Measurements from ENCODE around the gene ACP1.

Gene ACP1

DNA sequence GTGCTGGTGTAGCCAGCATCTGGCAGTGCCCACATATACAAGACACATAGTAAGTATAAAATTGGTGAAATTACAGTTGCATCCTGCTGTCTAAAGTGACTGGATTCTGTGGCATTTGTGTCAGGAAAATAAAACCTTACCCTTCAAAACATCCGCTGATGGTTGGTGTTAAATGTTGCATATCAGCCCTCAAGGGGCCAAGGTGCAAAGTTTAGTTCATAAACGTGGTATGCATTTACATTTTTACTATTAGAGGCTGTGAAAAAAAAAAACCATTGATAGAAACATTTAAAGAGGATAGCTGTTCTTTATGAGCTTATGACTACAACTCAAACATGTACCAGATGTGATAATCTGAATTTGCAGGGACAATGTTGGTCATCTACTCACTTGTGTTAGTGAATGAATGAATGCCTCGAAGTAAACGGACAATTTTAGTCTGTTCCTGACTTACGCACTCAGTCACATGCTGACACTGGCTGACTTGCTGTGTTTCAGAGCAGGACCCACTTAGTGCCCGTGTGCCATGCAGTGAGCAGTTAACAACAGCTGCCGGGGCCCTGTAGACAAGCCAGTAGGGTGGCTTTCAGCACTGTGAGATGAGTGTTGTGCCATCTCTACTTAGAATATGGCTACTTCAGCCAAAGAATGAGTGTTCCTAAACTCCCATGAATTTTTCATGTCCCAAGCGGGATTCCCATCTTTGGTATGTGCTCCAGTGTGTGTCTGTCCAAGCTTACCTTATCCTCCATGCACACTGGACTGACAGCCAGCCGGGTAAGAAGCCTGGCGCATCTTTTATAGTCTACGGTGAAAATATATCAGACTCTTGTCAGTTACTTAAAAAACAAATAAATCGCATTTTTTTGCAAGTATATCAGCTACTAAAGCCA, 17.9 kb downstream of the ACP1 start:
- DNase-seq: no peak

DNA sequence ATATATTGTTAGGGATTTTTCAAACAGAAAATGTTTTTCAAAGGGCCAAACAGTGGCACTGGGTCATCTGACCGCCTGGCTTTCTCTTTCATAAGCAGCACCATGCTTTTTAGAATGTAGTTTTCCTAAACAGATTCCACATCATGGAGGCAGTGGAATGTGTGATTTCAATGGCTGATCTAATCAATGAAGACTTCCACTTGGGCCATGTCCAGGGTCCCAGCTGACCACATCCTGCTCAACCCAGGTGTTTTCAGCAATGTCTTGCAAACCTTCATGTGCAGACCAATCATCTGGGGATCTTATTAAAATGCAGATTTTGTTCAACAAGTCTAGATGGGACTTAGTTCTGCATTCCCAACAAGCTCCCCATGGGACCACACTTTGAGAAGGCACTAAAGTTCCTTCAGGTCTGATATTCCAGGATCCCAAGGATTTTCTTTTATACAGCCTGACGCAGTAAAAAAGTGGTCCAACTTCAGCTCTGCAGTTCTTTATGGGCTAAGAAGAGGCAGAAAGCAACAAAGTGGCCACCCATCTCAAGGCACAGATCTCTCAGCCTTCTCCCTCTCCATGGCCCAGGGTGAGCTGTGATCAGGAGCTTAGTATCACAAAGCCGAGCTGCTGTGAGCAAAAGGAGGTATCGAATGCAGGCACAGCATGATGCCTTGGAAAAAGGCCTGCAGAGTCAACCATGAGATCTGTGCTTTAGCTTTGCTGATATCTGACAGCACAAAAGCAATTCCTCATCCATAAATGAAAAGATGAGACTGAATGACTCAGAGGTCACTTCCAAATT, 19.4 kb downstream of the ACP1 start:
- DNase-seq: no peak

DNA sequence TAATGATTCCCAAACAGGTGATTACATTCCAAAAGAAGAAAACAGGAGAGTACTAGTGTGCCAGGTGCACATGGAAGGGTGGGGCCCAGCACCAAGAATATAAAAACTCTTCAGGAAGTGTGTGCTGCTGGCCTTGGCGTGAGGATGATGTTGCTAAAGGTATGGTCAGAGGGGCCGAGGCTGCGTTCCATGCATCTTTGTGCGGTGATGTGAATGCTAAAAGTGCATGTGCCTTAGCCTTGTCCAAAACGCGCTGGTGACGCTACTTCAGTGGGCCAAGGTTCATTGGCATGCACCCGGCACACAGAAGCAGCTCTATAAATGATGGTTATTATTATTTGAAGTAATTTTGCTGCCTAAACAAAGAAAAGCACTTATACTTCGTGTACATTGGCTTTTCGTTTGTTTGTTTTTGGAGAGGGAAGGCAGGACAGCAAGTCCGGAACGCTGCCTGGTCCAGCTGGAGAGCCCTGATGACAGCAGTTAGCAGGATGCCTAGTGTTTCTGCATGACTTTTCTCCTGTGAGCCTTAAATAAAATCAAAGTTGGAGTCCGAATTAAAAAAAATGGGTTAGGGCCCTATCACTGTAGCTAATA, 20.2 kb downstream of the ACP1 start:
- DNase-seq: no peak

DNA sequence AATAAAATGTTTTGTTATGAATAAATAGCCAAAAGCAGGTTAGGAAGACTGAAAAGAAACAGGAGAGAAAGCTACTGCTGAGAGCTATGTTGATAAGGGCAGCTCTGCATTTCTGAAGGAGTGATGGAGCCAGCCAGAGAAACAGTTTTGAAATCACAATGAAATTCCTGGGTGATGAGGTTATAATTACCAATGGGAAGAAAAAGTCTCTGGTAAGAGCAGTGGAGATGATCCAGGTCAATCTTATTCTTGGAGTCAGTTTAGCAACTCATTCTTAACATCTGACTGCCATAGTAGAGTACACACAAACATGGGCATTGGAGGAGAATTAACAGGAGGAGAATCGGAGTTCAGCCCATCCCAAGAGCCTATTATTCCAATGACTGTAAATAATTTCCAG, 20.8 kb downstream of the ACP1 start:
- no peak for DNase-seq

DNA sequence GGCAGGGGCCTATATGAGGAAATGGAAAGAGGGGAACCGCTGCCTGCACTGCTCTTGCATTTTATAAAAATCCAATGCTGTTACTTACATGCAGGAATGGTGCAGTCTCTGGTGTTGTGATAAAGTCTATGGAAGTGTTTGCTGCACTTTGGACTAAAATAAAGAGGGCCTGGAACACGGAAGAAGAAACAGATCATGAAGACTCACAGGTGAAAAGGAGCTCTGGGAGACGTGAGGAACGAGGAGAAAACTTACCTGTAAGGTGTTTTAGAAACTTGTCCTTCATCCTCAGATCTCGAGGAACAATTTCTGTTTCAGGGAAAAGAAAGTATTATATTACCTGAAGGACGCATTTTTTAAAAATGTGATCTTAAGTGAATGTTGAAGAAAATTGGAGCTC, 21.3 kb downstream of the ACP1 start:
- DNase-seq: no peak

DNA sequence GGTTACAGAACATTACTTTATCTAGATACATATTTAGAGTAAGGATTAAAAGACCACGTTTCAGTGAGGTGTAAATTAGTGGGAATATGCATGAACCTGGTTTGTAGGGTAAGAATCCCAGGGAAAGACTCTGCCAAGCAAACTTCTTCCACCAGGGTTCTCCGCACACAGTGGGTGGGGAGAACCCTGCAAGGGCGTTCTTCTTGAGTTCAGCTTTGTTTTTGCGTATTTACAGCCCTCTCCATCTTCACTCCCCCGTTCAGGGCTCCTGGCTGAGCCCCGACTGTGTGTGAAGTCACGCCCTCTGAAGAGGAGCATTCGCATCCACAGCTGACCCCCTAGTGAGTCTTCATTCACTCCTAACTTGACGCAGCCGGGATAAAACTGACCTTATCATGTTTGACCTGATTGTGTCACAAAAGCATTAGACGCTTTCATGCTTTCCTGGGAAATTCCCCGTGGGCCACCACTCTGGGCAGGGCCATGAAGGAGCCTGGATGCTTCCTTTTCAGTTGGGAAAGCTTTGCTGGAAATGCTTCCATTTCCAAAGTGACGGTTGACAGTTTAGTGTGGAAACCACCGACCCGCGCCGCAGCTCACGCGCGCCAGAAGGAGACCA, 22.1 kb downstream of the ACP1 start:
- no peak for DNase-seq

DNA sequence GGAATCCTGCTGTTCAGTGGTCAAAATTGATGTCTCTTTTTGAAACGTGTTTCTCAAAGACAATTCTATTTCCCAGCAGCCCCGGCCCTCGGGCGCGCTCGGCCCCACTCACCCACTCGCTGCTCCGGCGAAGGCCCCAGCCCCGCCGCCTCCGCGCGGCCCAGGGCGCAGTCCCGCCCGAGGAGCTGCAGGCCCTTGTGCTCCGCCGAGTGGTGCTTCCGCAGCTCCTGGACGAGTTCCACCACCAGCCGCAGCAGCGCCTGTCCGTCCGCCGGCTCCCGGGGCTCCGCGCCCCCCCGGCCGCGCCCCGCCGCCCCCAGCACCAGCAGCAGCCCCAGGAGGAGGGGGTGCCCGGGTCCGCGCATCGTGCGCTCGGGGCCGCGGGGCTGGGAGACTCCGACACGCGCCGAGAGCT, 22.7 kb downstream of the ACP1 start:
- DNase-seq: no peak

DNA sequence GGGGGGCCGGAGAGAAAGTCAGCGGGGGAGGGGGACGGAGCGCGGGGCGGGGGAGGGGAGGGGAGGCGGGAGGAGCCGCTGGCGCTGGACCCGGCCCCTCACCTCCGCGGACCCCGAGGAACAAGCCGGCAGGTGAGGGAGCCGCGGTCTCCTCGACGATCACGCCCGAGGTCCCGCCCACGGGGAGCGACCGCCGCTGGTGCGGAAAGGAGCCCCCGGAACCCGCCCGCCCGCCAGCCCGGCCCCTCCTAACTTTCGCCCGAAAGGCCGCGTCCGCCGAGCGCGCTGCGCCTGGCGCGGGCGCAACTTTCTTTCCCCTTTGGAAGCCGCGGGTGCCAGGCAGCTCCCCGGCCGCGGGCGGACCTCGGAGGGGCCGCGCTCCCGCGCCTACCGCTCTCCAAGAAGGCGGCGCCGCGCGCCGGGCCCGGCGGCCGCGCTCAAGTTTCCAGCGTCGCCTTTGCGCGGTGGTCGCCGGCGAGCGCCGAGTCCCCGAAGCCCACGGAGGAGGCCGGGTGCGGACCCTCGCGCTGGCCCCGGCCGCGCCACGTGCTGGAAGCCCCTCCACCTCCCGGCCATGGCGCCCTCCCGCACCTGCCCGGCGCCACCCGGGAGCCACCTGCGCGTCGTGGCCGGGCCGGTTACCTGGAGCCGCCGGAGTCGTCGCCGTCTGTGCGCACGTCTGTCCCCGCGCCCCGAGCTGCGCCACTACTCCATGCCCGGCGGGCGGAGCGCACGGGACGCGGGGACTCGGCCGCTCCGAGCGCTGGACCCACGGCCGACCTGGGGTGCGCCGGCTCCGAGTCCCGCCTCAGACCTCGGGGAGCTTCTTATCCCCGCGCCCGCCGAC, 23.4 kb downstream of the ACP1 start, which contains the start of gene ALKAL2:
TSS of gene ALKAL2 (minus strand) at position 181 of the 847 bp plus-strand sequence. CDS start 256 bp downstream, outside the sequence.
- DNase-seq: no peak

DNA sequence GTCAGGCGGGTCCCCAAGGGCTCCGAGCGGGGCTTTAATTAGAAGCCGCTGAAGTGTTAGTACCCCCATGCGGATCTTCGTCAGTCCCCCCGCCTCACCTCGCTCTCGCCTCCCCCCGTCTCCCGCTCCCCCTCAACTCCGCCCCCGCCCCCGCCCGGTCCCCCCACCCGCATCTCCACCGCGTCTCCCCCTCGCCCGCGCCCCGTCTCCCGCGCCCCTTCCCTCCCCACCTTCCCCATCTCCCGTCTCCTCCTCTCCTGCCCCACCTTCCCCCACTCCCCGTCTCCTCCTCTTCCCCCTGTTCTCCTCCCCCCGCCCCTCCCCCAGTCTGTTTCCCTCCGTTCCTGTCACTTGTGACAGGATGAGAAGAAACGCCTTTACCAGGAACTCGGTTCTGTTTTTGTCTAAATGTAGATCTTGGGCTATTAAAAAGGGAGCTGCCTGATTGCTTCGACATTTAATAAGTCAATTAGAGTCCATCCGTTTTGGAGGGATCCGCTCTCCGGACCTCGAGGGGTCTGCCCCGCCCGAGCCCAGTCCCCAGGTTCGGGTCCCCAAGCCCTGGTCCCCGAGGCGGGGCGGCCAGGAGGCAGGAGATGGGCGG, 24.1 kb downstream of the ACP1 start:
- DNase-seq: no peak

DNA sequence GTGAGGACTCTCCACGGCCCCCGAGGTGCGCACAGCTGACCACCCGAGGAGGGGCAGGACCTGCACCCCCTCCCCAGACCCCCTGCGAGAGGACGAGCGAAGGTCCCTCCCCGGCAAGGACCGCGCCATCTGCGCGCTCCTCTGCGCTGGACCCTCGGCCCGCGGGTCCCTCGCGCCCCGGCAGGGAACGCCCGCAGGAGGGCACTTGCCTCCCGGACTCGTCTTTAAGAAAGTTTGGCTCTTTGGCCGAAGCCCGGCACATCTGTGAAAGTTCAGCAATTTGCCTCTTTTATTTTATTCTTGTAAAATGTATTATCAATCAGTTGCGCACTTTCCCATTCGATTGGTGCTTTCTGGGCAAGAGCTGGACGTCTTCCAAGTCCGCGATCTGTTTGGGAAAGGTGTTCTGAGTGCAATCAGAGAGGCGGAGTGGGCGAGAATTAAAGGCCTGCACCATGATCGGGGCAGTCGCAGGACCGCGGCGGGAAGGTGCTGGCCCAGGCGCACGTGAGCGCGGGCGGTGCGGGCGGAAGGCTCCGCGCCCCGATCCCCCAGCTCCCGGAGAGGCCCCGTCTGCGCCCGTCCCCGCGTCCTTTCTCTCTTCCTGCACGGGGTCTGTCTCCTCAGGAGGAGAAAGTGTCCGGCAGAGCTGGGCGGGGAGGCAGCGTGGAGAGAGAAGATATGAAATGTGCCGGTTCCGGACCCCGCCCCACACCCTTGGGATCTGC, 24.8 kb downstream of the ACP1 start:
- no peak for DNase-seq

DNA sequence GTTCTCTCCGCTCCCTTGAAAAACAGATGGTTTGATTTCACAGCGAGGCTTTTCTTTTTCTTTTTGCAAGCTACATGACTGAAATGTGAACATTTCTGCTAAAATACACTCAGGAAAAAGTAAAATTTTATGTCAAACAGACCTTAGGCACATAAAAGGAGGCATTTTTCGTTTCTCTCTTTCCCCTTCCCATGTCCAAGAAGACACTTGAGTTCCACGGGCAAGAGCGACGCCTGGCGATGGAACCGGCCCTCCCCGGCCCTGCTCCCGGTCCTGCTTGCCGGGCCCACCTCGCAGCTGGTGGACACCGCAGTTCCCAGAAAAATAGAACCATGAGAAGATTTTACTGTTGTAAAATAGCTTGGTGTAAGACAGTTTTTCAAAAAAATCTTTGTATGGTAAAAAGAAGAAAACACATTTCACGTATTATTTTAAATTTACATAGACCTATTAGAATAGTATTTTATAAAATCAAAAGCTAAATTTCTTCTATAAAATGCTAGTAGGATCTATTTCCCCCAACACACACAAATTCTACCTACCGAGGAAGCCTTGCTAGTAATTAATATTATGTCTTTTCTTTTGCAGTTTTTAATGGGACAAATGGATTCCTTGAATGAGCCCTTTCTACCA, 25.5 kb downstream of the ACP1 start:
- peak; percentile 50 to 51 for DNase-seq

DNA sequence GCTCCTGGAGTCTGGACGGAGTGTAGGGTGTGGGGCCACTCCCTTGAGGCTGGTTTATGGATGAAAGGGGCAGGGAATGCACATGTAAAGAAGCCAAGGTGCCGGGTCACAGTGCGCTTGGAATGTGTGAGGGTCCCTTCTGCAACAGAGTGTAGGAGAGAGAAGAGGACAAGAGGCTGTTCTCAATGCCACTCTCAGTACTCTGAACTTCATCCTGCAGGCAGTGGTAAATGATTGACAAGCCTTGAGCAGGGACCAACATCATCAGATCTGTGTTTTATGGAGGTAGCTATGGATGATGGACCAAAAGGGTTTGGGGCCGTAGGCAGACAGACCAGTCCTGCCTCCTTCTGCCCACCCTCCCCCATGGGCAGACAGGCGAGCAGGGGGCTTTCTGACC, 30.3 kb downstream of the ACP1 start:
- DNase-seq: no peak

DNA sequence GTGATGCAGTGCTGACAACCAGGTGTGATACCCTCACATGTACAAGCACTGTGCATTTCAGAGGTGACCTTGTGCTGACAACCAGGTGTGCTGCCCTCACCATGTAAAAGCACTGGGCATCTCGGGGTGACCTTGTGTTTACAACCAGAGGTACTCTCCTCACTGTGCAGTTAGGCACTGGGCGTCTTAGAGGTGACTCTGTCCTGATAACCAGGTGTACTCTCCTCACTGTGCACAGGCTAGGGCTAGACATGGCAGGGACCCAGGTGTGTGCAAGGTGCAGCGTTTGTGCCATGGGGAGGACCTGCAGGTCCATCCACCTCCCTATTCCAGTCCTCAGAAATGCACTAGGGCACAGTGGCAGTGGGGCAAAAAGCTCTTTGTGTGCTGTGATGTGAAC, 31.6 kb downstream of the ACP1 start:
- DNase-seq: no peak

DNA sequence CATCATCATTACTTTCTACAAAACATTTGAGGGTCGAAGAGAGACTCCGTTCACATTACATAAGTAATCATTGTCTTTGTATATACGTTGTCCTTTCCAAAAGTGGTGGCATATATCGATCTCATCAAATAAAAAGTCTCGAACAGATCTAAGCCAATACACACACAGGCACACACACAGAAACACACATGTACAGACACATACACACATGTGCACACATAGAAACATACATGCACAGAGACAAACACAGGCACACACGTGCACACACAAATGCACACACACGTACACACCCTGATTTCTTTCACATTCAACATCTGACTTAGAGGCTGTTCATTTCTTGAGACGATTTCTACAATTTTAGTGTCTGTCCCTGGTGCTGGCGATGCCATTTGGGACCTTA, 40.6 kb downstream of the ACP1 start:
- DNase-seq: no peak

DNA sequence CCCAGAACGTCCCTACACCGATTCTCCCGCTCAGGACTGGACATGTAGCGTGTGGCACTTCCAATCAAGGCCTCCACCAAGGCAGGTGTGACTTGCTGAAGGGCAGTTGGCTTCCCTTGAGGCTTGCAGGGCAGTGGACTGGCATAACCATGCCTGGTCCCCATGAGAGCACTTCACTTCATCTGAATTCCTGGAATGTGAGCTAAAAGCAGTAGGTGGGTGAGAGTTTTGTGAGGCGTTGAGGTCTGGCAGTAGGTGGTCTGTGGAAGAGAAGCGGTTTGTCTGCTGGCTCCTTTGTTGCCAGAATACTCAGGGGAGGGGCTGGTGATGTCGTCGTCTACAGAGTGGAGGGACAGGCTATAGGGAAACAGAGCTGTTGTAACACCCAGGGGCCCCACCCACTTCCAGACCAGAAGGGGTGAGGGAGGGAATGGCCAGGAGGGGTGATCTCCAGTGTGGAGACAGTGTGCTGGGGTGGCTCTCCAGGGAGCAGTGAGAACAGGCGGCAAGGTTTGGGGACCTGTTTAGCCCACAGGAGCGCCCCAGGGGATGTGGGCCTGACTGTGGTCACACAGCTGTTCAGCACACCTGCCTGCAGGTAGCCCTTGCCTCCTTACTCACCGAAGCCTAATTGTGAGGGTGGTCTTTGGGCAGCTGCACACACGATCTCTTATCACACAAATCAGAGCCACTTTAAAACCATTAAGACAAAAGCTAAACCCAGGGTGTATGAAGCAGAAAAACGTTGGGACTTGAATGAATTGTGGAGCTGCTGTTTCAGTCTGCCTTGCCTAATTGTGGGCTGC, 44.6 kb downstream of the ACP1 start:
- no peak for DNase-seq

DNA sequence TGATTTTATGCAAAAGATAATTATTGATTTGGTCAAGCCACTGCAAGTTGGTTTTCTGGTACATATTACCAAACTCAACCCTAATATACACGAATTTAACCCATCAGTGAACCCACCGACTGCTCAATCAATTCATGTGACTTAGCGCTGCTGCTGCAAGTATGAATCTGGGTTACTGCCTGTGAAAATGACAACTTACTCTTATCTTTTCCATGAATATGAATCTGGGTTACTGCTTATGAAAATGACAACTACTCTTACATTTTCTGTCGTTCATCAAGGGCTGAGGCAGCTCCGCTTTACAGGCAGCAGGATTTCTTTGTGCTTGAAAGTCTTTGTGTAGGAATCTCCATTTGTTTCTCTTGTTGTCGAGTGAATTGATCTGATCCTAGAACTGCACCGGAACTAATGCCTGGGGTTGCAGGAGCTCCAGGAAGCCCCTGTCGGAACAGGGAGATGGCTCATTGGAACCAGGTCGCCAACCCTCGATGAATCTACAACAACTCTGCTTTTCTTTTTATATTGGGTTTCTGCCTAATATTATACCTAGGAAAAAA, 45.3 kb downstream of the ACP1 start:
- DNase-seq: no peak

DNA sequence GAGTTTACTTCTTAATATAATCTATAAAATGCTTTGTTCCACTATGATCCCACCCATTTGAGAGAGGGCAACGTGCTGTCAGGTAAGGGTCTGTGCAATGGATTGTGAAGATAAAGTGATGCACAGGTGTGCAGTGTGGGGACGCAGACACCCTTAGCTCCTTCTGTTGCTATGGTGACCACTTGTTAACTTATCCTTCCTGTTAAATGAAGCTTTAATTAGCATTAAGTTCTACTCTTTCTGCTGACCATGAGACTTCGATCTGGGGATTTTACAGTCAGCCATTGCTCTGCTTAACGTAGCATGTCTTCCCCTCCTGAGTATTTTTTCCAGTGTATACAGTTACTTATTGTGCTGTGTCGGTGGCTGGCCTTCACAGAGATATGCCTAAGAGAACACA, 46.2 kb downstream of the ACP1 start:
- no peak for DNase-seq

DNA sequence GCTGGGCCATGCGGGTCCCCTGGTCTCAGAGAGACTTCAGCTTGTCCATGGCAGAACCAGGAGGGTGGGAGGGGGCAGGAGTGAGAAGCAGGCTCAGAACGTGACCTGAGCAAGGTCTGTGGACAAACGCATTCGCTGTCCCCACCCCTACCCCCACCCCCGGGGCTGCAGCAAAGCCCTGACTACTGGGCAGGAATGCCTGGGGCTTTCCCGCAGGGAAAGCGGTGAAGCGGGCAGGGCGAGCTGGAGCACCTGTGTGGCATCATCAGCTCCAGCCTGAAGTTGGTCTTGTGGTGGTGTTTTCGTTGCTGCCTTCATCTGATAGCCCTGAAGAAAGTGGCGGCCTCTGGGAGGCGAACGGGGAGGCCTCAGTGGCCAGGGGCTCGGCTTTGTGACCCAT, 49.2 kb downstream of the ACP1 start:
- DNase-seq: no peak

All from CD4-positive, alpha-beta T cell treated with Interleukin-4 for 1 hour (primary cell).